CD4-positive, alpha-beta T cell (primary cell): ENCODE data around the gene ALX1. TPM values are rescaled to one million over a fixed set of nuclear protein-coding genes. Genes with fewer than 3 reads are reported as not detected.

ENCODE experiments used
- ATAC-seq: fragments of 200-7000 bp; cut with Tn5 transposase; one replicate; pipeline ENCODE4 v1.10.0; 2022; ENCODE audit warnings: mild to moderate bottlenecking; ENCODE audit not compliant: poor library complexity
- CTCF ChIA-PET: fragments of 350-600 bp; sonication (Branson Sonifier 250); formaldehyde crosslinking; loops from one replicate; lab custom pipeline; 2021; ENCODE audit warnings: antibody characterized with exemption, inconsistent platforms; lab: Charles Lee
- POLR2A ChIA-PET: fragments of 350-600 bp; sonication (Branson Sonifier 250); formaldehyde crosslinking; loops from one replicate; lab custom pipeline; 2021; ENCODE audit warnings: antibody characterized with exemption, inconsistent platforms; lab: Charles Lee
- DNase-seq, 14 experiments: peaks; one replicate each; pipeline ENCODE4 v3.0.0-alpha.2; 2013 to 2020; ENCODE audit warnings: mixed read lengths in 2 of 14
- H3K27ac ChIP-seq, 2 donors: one replicate each; pipeline versions ENCODE4 v1.5.1 to v1.7.0; 2013; ENCODE audit warnings: low read length in 2 of 2, low read depth in 1 of 2, mild to moderate bottlenecking in 1 of 2
- H3K27me3 ChIP-seq, 2 experiments: 1 replicate in 1 of 2; 2 replicates in 1 of 2; pipeline versions ENCODE4 v1.6.1 to v1.7.0; 2013; ENCODE audit warnings: low read length in 2 of 2, control low read depth in 1 of 2, mild to moderate bottlenecking in 1 of 2, moderate library complexity in 1 of 2; ENCODE audit not compliant: insufficient read depth in 2 of 2, control insufficient read depth in 1 of 2
- H3K36me3 ChIP-seq: one replicate; pipeline ENCODE4 v1.6.1; 2013; ENCODE audit warnings: low read length, control low read depth; ENCODE audit not compliant: insufficient read depth
- H3K4me1 ChIP-seq: one replicate; pipeline ENCODE4 v1.6.1; 2013; ENCODE audit warnings: low read length, control low read depth; ENCODE audit not compliant: insufficient read depth
- H3K4me3 ChIP-seq: one replicate; pipeline ENCODE4 v1.5.1; 2013; ENCODE audit warnings: mild to moderate bottlenecking, low read length, moderate library complexity
- H3K9me3 ChIP-seq, 2 experiments: 1 replicate in 1 of 2; 2 replicates in 1 of 2; pipeline versions ENCODE4 v1.6.1 to v1.7.0; 2013; ENCODE audit warnings: low read length in 2 of 2, mild to moderate bottlenecking in 2 of 2, control low read depth in 1 of 2, moderate library complexity in 1 of 2; ENCODE audit not compliant: control insufficient read depth in 1 of 2, insufficient read depth in 1 of 2
- H3K27ac Mint-ChIP-seq: one replicate; pipeline ENCODE4 v1.8.0; 2020; ENCODE audit warnings: mixed read lengths
- H3K27me3 Mint-ChIP-seq: one replicate; pipeline ENCODE4 v1.8.0; 2021; ENCODE audit warnings: mixed read lengths
- H3K36me3 Mint-ChIP-seq: one replicate; pipeline ENCODE4 v1.8.0; 2021; ENCODE audit warnings: low read depth, mixed read lengths
- H3K4me1 Mint-ChIP-seq: one replicate; pipeline ENCODE4 v1.8.0; 2021; ENCODE audit warnings: low read depth, mixed read lengths
- H3K4me3 Mint-ChIP-seq: one replicate; pipeline ENCODE4 v1.8.0; 2020; ENCODE audit warnings: mild to moderate bottlenecking, mixed read lengths
- H3K9me3 Mint-ChIP-seq: one replicate; pipeline ENCODE4 v1.8.0; 2020; ENCODE audit warnings: mixed read lengths
- CTCF ChIP-seq: fragments of 200-600 bp; IDR thresholded peaks from one replicate; pipeline ENCODE4 v1.8.0; 2022; ENCODE audit warnings: antibody characterized with exemption, mild to moderate bottlenecking
- intact Hi-C, 2 experiments: fragments of 100-400 bp; cut with DNase I in 1 of 2; cut with micrococcal nuclease in 1 of 2; formaldehyde crosslinking; loops; one replicate each; pipeline versions ENCODE4 v1.15.1 to v1.9.0; 2023 to 2025; cut with DNase I, micrococcal nuclease
- total RNA-seq, 174 experiments: library from RNA in 2 of 174; stranded (reverse) in 2 of 174; gene quantifications; one replicate each; pipeline ENCODE4 v1.2.3 and lab custom pipeline; 2021 to 2026

The ALX1 gene
- total RNA-seq, 2 experiments from 2014 or later, result not detected

- Histone ChIP-seq H3K27ac (no peak overlapping the region), H3K9me3 (peaks cover 0 to 36% of the 10 kb centered on the region in 2 experiments), H3K4me3 (no peak overlapping the region), H3K4me1 (peaks cover 3% of the 10 kb centered on the region), H3K27me3 (peaks cover 33 to 56% of the 10 kb centered on the region in 2 experiments), H3K36me3 (no peaks in the 10 kb centered on the region)
- ChIA-PET CTCF (no interaction called here), POLR2A (no interaction called here)
- H3K4me3 Mint-ChIP-seq, result no peak overlapping the region
- H3K9me3 Mint-ChIP-seq, result peaks cover 2% of the 10 kb centered on the region
- no peak overlapping the region for H3K27ac Mint-ChIP-seq
- TF ChIP-seq CTCF, result no peak
- H3K4me1 Mint-ChIP-seq, result no peaks in the 10 kb centered on the region
- intact Hi-C loops, result no loop called here
- peaks cover 83% of the 10 kb centered on the region for H3K27me3 Mint-ChIP-seq
- H3K36me3 Mint-ChIP-seq, result no peaks in the 10 kb centered on the region
- DNase-seq (no peak), ATAC-seq (no peak)
These were observed 2.0 kb upstream of the ALX1 start for GRCh38 chr12:85277900-85278597.

GRCh38 chr12:85278598-85279448, 1.2 kb upstream of the ALX1 start:
- no peak for DNase-seq

More at GRCh38 chr12:85278598-85279448, 1.2 kb upstream of the ALX1 start:
- no peaks in the 10 kb centered on the region for H3K36me3 Mint-ChIP-seq
- peaks cover 2% of the 10 kb centered on the region for H3K9me3 Mint-ChIP-seq
- H3K27ac Mint-ChIP-seq, result no peak overlapping the region
- H3K4me3 ChIP-seq, result no peak overlapping the region
- no peak overlapping the region for H3K4me3 Mint-ChIP-seq
- no peak overlapping the region for H3K27ac ChIP-seq
- no peaks in the 10 kb centered on the region for H3K36me3 ChIP-seq
- no peak for ATAC-seq
- ChIA-PET POLR2A (no interaction called here), CTCF (no interaction called here)
- H3K27me3 Mint-ChIP-seq, result peaks cover 82% of the 10 kb centered on the region
- peaks cover 3% of the 10 kb centered on the region for H3K4me1 ChIP-seq
- H3K9me3 ChIP-seq, result peaks cover 0 to 31% of the 10 kb centered on the region in 2 experiments
- H3K4me1 Mint-ChIP-seq, result no peaks in the 10 kb centered on the region
- no peak for TF ChIP-seq CTCF
- peaks cover 28 to 52% of the 10 kb centered on the region in 2 experiments for H3K27me3 ChIP-seq
- intact Hi-C loops, result no loop called here
